HUDEP-2 (cell line): ENCODE results near the gene LDLRAD4.
"Not testable (repeated sequence)": the region's sequence is repeated elsewhere in the genome, so short reads cannot be mapped to it uniquely, and the experiment has no call there.

Experiments
- DNase-seq, 76 experiments: peaks; one replicate each; lab custom pipeline; 2025; ENCODE audit not compliant: unreplicated experiment in 76 of 76; lab: John Stamatoyannopoulos, UW

LDLRAD4 gene

DNA sequence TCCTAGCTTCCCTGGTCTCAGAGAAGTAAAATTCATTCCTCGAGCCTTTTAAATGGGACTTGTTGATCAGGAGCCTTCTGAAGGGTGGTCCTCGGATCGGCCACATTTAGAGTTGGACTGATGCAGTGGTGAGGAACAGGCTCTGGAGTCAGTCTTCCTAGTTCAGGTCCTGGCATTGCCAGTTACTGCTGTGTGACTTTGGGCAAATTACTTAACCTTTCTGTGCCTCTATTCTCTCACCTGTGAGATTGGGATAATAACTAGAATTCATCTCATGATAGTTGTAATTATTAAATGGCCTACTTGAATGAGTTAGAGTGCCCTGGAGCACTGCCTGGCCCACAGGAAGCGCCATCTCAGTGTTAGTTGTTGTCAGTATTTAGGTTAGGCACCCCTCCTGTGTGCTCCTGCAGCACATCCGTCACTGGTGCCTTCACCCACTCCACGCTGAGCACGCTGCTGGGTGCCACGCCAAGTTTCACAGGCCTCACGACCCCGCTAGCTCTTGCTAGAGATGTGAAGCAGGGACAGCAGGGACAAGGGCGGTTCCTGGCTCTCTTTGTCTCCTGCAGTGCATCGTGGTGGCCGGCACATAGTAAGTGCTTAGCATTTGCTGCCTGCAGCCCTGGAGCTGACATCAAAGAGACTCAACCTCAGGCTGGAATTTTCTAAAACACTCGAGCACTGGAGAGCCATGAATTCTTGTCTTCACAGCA is 384.9 kb downstream of the LDLRAD4 start:
- no peak for DNase-seq

DNA sequence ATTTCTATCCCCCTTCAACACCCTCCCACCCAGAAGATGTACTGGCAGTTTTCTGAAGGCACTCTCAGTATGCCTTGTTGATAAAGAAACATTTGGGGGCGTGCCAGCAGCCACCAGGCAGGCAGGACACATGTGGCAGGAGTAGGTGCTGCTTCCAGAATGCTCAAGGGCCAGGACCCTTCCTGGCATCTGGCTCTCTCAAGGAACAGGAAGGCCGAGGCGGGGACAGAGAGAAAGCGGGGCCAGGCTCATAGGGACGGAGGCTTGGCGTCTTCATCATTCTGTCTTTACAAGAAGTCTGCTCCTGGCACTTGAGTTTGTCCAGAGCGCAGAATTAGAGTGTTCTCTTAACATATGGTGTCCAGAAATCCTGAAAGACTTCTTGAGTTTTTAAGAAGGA is 386.2 kb downstream of the LDLRAD4 start:
- no peak for DNase-seq

DNA sequence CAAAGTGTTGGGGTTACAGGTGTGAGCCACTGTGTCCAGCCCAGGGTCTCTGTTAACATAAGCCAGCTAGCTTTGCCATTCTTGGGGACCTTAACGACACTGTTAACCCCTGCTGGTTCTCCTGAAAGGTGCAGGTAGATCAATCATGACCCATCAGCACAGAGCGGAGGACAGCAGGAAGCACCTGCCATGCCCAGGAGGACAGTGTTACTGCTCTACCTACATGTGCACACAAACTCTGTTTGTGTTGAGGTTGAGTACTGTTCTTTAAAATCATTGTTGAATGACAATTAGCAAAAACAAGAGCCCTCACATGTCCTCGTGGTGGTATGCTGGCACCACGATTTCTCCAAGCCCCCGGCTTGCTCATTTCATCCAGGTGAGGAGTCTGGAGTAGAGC is 386.9 kb downstream of the LDLRAD4 start:
- DNase-seq = no peak

DNA sequence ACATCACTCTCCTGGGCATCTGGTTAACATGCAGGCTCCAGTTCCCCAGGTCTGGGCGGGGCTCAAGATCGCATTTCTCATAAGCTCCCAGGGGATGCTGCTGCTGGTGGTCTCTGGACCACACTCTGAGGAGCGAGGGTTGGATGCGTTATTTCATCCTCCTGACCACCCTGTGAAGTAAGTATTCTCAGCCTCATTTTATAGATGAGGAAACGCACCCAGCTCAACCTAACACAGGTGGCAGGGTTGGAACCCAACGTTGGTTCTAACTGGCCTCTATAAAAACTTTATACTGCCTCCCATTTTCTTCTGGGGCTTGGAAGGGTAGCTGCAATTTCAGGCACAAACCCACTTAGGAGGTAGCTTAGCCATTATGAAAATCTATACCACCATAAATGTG is 387.3 kb downstream of the LDLRAD4 start:
- no peak for DNase-seq

DNA sequence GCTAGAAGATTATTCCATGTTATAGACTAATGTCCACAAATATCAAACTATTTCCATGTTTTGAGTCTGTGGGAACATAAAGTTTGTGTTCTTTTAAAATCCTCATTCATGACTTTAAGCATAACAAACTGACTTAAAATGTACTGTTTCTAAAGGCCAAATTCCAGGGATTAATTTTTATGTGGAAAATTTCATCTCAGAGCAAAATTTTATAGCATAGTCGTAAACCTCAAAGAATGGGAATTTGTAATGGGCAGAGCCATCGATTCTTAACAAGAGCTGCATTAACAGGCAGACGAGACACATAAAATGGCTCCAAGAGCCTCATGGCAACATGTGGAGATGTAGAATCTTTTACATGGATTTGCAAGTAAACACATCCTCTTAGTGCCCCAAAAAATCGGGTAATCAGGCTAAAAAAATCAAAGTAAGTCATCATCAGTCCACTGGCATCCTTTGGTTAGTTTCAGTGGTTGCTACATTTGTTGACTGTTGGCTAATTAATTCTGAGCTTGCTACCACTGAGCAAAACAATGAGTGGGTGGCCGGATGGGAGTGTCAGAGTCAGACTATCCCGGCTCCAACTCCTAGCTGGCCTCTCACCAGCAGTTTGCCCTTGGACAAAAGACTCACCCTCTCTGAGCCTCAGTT is 388.2 kb downstream of the LDLRAD4 start:
- DNase-seq = no peak

DNA sequence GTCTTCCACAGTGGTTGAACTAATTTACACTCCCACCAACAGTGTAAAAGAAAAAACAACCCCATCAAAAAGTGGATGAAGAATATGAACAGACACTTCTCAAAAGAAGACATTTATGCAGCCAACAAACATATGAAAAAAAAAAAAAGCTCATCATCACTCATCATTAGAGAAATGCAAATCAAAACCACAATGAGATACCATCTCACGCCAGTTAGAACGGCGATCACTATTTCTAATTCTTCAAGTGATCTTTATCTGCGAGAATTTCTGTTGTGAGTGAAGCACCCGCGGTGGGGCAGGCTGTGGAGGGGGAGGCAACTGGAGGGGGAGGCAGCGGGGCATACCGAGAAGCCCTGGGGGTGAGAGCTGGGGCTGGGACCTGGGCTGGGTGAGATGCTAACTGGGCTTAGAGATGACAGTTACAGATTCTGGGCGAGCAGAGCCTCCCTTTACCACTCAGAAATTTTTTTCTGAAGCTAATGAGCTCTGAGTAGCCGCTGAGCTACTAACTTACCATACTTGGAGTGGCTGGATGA is 389.5 kb downstream of the LDLRAD4 start:
- not testable (repeated sequence) for DNase-seq

DNA sequence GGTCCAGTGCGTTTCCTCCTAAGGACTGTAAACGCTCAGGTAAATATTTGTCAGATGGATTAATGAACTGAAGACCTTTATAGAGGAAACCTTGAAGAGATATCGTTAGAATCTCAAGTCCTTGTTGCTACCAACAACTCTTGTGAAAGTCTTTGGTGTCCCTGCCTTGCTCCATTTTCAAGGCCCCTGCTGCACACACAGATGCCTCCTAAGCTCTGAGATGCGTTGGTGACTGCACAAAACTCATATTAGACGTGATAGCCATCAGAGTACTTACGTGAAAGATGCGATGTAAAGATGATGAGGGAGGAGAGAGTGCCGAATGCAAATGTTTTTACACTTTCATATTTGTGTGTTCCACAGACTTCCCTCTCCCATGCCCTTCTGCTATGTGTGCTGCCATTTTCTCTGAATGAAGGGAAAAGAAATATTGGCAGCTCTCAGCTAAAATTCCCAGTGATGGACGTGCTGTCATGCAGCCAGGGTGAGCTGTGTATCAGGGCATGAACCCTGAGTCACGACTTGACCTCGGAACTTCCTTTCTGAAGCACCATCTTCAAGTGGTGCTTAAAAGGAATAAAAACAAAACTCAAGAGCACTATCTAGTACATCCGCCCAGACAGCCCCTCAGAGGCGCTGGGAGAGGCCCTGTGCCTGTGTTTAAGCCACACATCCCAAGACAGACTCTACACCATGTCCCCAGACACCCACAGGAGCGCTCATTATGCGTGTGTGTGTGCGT is 390.4 kb downstream of the LDLRAD4 start:
- no peak for DNase-seq

DNA sequence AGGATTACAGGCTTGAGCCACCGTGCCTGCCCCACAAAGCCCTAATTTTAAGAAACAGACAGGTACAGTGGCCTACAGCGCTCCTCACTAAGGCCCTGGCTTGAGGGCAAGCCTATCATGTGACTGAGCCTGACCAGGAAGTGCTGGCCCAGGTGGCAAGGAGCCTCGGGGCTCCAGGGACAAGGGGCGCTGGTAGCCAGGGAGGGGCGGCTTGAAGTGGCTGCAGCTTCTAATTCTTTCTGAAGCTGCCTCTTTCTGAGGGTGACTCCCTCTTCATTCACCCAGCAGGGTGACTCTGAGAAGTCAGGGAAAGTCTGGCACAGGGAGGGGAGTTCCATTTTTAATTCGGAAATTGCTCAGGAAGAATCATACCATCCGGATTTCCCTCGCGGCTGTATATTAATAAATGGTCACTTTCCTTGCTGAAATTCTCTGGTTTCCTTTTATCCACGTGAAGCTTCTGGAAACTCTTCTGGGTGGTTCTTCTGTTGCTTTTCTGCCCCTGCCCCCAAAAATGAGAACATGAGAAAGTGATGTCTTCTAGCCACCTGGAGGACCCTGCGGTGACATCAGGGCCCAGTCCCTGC is 392.1 kb downstream of the LDLRAD4 start:
- DNase-seq = peak in 10 of 76 experiments; percentile 1 to 76 (median 42)

DNA sequence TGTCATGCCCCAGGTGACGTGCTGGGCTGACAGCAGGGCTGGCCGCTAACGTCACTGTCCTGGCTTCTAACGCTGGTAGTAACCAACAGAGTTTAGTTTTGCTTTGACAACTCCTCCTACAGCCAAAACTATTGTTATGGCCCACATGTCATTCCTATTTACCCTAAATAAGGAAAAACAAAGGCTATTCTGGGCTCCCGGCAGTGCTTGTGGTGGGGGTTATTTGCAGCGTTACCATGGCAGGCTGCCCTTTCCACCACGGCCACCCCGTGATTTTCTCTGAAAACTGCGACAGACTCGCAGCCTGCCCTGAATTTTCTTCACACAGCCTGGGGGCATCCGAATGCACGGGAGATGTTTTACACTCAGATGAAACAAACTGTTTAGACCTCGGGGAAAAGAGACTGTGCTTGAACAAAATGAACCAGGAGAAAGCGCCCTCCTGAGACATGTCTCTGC is 392.6 kb downstream of the LDLRAD4 start:
- DNase-seq = no peak

DNA sequence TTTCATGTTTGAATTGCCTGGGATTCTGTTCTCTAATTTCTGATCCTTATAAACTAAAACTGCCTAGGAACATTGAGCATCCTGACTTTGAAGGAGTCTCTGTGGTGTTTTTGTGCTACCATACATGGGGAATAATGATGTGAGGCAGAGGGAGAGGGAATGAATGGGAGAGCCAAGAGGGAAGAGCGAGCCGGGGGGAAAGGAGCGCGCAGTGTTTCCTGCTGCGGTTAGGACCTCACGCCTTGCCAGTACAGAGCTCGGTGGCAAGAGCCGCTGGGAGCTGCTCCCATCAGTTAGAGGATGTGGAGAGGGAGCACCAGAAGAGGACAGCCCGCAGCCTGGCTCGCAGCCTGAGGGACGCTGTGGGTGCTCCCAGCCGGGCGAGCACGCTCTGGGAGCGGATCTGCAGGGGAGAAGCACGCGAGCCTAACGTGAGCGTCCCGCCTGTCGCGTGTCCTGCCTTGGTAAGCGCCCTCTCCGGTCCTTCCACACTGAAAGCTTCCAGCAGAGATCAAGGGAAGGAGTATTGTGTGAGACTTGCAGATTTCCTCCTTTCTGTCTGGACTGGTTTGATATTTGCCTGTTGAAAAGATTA is 393.1 kb downstream of the LDLRAD4 start:
- DNase-seq = no peak

DNA sequence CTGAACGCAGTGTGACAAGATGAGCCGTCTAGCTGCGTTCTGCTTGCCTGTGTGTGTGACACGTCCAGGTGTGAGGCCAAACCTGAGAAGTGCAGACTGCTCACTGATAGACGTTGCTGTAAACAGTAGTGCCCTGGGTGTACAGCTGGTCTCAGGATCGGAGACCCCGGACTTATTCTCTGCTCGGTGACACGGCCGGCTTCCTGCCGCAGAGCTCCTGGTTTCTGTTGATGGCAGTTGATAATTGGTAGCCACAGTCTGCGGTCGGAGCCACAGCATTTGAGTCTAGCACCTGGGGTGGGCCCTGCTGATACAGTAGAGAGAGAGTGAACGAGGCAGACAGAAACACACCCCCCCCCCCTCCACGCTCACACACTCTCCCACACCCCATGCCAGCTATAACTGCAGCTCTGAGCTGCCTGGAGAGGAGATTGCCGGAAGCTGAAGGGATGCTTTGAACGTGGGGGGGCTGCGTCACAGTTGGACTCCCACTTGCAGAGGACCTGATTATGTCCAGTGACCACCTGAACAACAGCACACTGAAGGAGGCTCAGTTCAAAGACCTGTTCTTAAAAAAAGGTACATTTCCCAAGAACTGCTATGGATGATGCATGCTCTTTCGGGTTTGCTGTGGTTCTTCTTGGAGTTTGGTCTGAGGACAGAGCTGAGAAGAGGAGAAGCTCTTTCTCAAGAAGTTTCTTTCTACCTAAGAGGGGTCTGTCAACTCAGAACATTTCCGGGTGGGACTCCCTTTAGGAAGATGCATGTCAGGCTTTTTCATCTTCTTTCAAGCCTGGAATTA is 393.8 kb downstream of the LDLRAD4 start:
- no peak for DNase-seq

DNA sequence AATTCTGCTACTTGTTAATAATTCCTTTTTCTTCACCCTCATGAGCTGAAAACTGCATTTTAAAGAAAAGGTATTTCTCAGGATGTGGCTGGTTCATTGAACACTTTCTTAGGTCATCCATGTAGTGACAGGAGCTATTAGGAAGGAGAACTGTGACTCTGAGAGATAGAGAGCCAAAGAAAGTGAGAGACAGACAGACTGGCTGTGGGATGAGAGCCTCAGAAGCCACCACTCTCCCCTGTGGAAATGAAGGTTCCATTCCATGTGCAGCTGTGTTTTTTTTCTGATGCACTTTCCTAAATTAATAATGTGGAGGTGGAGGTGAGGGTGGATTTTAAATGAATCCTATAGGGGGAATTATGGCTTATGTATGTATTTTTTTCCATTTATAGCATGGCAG is 394.5 kb downstream of the LDLRAD4 start:
- no peak for DNase-seq

DNA sequence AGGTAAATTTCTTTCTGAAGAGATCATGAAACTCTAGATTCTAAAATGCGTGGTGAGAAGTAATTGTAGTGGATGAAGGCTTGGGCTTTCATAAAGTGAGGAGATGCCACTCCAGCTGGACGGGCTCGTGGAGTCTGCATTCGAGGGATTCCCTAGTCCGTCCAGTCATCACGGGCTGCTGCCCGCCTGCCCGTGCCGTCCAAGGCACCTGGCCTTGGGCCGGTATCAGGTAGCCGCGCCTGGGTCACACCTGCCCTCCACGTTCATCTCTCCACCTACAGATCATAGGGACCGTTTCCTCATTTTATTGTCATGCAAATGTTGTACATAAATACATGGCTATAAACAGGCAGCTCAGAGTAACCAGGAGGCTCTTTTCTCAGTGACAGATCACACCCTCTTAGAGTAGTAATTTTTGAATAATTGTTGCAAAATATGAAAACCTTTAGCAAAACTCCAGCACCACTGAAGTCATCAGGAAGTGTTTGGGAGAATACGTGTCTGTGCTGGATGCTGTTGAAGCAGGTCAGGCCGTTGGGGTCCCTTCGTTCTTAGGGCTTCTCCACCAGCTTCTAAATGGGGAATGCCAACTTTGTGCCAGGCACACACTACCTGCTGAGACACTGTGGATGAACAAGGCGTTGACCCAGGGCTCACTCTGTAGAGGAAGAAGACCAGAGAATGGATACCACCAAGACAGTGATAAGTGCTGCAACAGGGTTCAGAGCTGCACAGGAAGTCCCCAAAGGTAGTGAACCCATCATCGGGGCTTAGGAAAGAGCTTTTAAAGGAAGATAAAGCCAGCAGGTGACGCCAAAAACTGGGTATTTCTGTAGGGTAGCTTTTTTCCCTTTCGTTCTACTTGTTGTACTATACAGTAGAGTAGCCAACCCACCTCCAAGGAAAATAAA is 395.3 kb downstream of the LDLRAD4 start:
- DNase-seq = no peak

DNA sequence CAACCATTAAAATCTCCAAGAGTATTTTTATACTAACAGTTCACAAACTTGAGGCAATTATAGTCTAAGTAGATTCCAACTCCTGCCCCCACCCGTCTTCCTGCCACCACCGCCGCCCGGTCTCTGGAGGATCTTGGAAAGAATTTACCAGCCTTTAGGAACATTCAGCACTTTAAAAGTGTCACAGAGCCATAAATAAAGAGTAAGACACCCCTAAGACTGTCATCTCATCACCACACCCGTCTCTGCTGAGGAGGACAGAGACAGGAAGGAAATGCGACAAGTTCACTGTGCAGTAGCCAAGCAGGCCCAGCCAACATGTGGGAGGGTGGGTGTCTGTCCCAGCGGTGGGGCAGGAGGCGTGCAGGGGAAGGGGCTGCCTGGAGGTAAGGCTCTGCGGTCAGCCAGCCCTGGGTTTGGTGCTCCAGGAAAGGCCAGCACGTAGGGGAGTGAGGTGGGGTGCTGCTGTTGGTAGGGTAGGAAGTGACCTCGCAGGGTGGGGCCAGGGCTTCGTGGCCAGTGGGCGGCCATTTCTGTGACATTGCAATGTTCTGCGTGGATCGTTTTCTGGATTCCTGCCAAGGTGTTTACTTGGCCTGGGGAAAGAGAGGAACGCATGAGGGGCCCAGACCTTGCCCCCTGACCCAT is 396.2 kb downstream of the LDLRAD4 start:
- no peak for DNase-seq

DNA sequence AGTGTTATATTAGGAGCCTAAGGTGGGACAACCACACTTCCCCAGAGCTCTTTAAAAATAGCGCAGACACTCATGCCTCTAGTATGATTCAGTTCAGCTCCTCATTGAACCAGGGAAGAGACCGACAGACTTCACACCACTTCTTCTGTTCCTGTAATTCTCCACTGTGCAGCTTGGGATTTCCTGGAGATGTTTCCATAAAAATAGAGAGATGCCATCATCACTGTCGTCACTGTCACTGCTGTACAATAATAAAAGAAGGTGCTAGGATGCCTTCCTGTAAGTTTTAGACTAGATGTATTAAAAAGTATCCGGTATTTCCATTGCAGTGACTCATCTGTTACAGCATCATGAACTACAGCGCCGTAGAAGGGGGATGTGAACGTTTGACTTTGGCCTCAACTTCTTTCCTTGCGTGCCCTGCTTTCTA is 396.9 kb downstream of the LDLRAD4 start:
- DNase-seq = no peak

DNA sequence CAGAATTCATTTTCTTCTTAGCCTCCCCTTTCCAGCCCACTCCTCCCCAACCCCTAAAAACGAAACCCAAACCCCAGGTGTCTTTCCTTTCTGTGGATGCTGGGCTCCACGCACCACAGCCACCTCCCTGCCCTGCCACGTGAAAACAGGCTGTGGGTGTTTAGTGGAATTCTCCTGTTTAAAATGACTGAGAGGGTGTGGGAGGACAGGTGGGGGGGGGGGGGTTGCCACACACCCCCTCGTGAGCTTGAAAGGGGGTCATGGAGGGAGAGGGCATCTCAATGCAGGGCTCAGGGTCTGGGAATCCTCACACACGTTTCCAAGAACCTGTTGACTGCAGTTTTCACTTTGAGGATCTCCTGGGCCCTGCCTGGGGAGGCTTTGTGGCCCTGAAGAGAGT is 397.5 kb downstream of the LDLRAD4 start:
- DNase-seq = no peak

DNA sequence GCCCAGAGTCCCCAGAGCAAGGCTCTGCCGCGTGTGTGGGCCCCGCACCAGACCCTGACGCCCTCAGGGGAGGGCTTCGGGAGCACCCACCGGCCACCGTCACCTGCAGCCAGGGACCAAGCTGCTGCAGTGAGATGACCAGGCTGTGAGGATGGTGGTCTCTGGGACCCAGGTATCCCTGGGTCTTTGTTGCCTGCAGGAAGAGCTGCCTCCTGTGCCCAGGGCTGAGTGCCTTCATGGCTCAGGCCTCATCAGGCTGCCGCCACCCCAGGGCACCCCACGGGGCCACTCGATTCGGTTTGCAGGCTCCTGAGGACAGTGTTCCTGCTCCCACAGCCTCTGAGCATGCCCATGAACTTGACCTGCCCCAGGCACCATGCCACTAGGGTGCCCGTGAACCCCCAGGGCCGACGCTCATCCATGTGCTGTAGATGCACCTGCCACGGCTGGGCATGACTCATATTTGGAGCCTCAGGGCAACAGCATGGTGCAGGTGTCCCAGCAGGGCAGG is 398.0 kb downstream of the LDLRAD4 start:
- no peak for DNase-seq
